Right lobe of liver (tissue), 6 donors: ENCODE measurements around the gene PWP1. TPM values are rescaled to one million over a fixed set of nuclear protein-coding genes. Genes with fewer than 3 reads are reported as not detected.

Experiments
- ATAC-seq, 4 donors: fragments of 200-7000 bp; cut with Tn5 transposase; one replicate each; pipeline ENCODE4 v1.9.1; 2020; ENCODE audit warnings: mild to moderate bottlenecking in 4 of 4, moderate library complexity in 4 of 4
- DNase-seq, 3 donors: peaks; one replicate each; pipeline ENCODE4 v3.0.0-alpha.2; 2020
- H3K27ac ChIP-seq, 3 donors: fragments of 200-600 bp; one replicate each; pipeline ENCODE4 v1.8.0; 2022
- H3K27me3 ChIP-seq, 2 donors: fragments of 200-600 bp; one replicate each; pipeline ENCODE4 v1.8.0; 2022
- H3K36me3 ChIP-seq, 4 donors: fragments of 200-600 bp; sonication (generic) in 1 of 4; one replicate each; pipeline versions ENCODE4 v1.5.1 to v1.8.0; 2017 to 2022; ENCODE audit warnings: control low read depth in 1 of 4
- H3K4me1 ChIP-seq, 4 donors: fragments of 200-600 bp; sonication (generic) in 1 of 4; one replicate each; pipeline versions ENCODE4 v1.5.1 to v1.8.0; 2017 to 2022; ENCODE audit warnings: control low read depth in 1 of 4
- H3K4me3 ChIP-seq, 3 donors: fragments of 200-600 bp; one replicate each; pipeline ENCODE4 v1.8.0; 2022
- H3K9me3 ChIP-seq, 4 donors: fragments of 200-600 bp; sonication (generic) in 1 of 4; one replicate each; pipeline versions ENCODE4 v1.5.1 to v1.8.0; 2017 to 2022; ENCODE audit warnings: control low read depth in 1 of 4
- POLR2A ChIP-seq: fragments of 450-650 bp; IDR thresholded peaks from one replicate; pipeline ENCODE4 v1.6.1; 2017; ENCODE audit warnings: antibody characterized with exemption, mild to moderate bottlenecking
- WGBS: methylation state at CpG from one replicate; pipeline ENCODE4 v1.1.6; 2018; ENCODE audit warnings: low coverage, low lambda C conversion rate; ENCODE audit not compliant: insufficient coverage; ENCODE audit errors: missing lambda C conversion rate; 5-methylcytosine and 5-hydroxymethylcytosine counted together
- intact Hi-C, 2 donors: fragments of 100-400 bp; cut with DNase I; formaldehyde crosslinking; loops; one replicate each; pipeline versions ENCODE4 v1.11.2 to v1.14.1; 2022
- long read RNA-seq: library from polyadenylated mRNA; unstranded; transcript quantifications from one replicate; pipeline ENCODE4 v2.0.0, GENCODE V29; 2019
- total RNA-seq, 6 experiments: library from RNA; depleted of rRNA in 2 of 6; stranded (reverse); fragments of >200 nt in 2 of 6; fragmentation: NEBNext Ultra II Directional in 3 of 6; extraction: Animal tissue kit (Norgen Biotek cat#: 25700) in 3 of 6; gene quantifications; one replicate each; pipeline versions ENCODE4 v1.1.0 to v1.2.4, GENCODE V29; 2016 to 2023
- TF ChIP-seq, protein P1 (sequence below), 4 donors: fragments of 200-600 bp in 3 of 4; fragments of 450-650 bp in 1 of 4; IDR thresholded peaks; one replicate each; pipeline versions ENCODE4 v1.5.1 to v1.8.0; 2016 to 2022; ENCODE audit warnings: antibody characterized with exemption in 4 of 4, mild to moderate bottlenecking in 2 of 4
- donor health status: DM: no; HTN: yes; CAD: no.
- donor health status: DM: no; HTN: no; CAD: no.
- donor health status: DM: no; HTN: no; CAD: no.
- donor health status: DM: no; HTN: yes; CAD: no.
- donor health status: DM: no; HTN: yes; CAD: no.

Gene PWP1
- total RNA-seq = 10 to 100 TPM; 10.1 to 47.3 (median 16.6) TPM
- long read RNA-seq, partial matches to known transcripts = 9 of 11 reads
- long read RNA-seq, other reads (novel, unspliced or antisense) = 1 of 11 reads

DNA sequence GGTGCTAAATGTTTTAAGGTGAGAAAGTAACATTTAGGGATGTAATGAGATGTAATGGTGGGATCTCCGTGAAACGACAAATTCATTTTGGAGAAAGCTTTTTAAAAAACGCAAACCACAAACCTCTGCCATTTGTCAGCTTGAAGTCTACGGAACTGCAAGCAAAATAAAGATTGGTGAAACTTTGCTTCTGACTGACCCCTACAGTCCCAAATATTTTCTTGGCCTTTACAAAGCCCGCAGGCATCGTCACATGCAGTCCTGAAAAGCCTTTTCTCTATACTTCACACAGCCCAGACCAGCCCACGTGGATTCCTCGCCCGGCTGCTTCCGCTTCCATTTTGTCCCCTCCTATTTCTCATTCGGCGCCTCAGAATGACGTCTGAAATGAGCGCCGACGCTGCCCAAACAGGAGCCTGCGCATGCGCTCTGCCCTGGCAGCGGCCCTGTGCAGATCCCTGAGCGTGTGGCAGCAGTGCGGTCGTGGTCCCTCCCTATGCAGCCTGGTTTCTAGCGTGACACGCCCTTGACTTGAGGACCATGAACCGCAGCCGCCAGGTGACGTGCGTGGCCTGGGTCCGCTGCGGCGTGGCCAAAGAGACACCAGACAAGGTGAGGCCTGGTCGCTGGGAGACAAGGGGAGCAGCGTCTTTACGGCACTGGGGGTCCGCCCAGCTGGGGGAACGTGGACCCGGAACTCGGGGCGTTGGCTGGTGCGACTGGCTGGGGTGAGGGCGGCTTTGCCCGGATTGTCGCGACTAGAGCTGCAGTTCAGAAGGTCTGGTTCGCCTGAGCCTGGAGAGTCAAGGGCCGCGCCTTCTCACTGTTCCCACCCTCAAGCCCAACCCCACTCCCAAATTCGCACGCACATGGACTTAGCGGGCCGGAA, at the start of gene PWP1:
Gene PWP1, plus strand, starts transcription at position 440 of the 889 bp plus-strand sequence. Its CDS starts 101 bp downstream, at position 541.
- peaks cover 0 to 25% (median 9%) of the 10 kb centered on the region in 4 donors for H3K36me3 ChIP-seq
- under 1% methylated on average over 28 of the region's 51 CpGs for WGBS
- no peaks in the 10 kb centered on the region for H3K9me3 ChIP-seq
- DNase-seq (peak; percentile 94 to 96 (median 96)), ATAC-seq (peak; percentile 91 to 95 (median 93))
- peak within 1 kb of the TSS; percentile 78 to 95 (median 79) for H3K4me3 ChIP-seq
- peak within 1 kb of the TSS; percentile 34 to 83 (median 41) for H3K27ac ChIP-seq
- no peaks in the 10 kb centered on the region for H3K27me3 ChIP-seq
- TF ChIP-seq POLR2A = peak; percentile 73
- TF ChIP-seq, protein P1, sequence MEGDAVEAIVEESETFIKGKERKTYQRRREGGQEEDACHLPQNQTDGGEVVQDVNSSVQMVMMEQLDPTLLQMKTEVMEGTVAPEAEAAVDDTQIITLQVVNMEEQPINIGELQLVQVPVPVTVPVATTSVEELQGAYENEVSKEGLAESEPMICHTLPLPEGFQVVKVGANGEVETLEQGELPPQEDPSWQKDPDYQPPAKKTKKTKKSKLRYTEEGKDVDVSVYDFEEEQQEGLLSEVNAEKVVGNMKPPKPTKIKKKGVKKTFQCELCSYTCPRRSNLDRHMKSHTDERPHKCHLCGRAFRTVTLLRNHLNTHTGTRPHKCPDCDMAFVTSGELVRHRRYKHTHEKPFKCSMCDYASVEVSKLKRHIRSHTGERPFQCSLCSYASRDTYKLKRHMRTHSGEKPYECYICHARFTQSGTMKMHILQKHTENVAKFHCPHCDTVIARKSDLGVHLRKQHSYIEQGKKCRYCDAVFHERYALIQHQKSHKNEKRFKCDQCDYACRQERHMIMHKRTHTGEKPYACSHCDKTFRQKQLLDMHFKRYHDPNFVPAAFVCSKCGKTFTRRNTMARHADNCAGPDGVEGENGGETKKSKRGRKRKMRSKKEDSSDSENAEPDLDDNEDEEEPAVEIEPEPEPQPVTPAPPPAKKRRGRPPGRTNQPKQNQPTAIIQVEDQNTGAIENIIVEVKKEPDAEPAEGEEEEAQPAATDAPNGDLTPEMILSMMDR (IDR thresholded peaks at IDR 0.05) = no peak
- H3K4me1 ChIP-seq = peaks cover 0 to 15% (median 0%) of the 10 kb centered on the region in 4 donors
- intact Hi-C loops = no loop called here

DNA sequence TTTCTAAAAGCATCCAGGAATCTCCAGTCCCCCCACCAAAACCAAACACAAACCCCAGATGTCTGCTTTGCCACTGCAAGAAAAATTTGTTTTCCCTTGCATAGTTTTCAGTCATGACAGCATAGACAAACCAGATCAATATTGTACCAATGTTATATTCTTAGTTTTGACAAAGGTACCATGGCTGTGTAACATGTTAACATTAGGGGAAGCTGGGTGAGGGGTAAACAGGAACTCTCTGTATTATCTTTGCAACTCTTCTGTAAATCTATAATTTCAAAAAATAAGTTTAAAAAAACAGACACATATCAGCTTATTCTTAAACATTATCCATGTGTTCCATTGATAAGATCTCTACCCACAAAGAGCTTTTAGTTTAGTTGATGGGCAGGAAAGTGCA, 44.4 kb upstream of the PWP1 start:
- no peak overlapping the region for H3K27ac ChIP-seq
- intact Hi-C loops = no loop called here
- ATAC-seq (no peak), DNase-seq (no peak)
- no peaks in the 10 kb centered on the region for H3K4me1 ChIP-seq
- no peaks in the 10 kb centered on the region for H3K27me3 ChIP-seq
- H3K36me3 ChIP-seq = no peaks in the 10 kb centered on the region
- no peak for TF ChIP-seq POLR2A
- TF ChIP-seq, protein P1 (IDR thresholded peaks at IDR 0.05) = no peak
- no peak overlapping the region for H3K4me3 ChIP-seq
- H3K9me3 ChIP-seq = no peaks in the 10 kb centered on the region

DNA sequence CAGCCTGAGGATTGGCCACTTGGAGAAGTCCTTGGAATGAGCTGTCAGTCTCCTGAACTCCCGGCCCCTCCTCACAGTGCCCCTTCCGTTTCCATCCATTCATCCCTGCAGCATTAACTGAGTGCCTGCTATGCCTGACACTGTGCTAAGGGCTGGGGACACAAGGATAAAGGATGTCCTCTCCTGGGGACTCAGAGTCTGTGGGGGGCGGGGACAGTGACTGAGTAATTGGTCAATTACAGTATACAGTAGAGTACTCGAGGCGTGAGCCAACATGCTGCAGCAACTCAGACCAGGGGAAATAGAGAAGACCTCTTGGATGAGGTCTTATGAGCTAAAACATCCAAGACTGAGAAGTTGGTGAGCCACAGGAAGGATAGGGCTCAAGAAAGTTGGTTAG, 43.4 kb upstream of the PWP1 start:
- TF ChIP-seq, protein P1 (IDR thresholded peaks at IDR 0.05) = no peak
- no peak for TF ChIP-seq POLR2A
- H3K27me3 ChIP-seq = no peaks in the 10 kb centered on the region
- ATAC-seq = no peak
- no peak for DNase-seq
- H3K4me3 ChIP-seq = no peak overlapping the region
- H3K9me3 ChIP-seq = no peaks in the 10 kb centered on the region
- intact Hi-C loops = no loop called here
- 71% methylated on average over 5 of the region's 5 CpGs for WGBS
- H3K4me1 ChIP-seq = no peaks in the 10 kb centered on the region
- H3K36me3 ChIP-seq = no peaks in the 10 kb centered on the region
- H3K27ac ChIP-seq = no peak overlapping the region

DNA sequence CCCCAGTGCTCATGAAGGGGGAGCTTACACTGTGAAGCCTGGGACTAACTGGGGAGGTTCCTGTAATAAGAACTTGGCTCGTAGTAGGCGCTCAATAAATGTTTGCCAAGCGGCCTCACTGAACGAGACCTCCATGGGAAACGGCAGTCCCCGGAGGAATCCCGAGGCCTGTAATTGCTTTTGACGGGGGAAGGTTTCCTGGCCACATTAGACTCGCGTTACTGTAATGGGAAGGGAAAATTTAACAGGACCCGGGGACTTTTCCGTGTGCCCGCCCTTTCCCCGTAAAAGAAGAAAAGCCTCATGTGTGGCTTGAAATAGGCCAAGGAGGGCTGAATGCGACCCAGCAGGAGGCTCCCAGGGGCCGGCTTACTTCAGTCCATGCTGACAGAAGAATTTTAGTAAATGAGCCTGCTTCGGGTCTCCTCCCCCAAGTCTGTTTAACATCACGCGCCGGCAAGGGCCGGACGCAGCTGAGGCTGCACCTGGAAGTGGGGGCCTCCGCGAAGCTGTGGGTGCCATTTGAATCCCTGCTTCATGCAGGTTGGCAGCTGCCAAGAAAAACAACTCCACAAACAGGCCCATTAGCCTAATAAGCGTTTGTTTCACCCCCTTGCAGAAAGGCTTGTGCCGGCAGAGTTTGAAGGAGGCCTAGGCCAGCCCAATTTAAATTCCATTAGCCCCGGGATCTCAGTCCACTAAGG, 39.8 kb upstream of the PWP1 start:
- intact Hi-C loops = no loop called here
- Histone ChIP-seq H3K36me3 (no peaks in the 10 kb centered on the region), H3K4me1 (no peaks in the 10 kb centered on the region), H3K27ac (no peak overlapping the region), H3K9me3 (no peaks in the 10 kb centered on the region), H3K27me3 (no peaks in the 10 kb centered on the region), H3K4me3 (no peak overlapping the region)
- DNase-seq (no peak), ATAC-seq (no peak)
- 56% methylated on average over 5 of the region's 27 CpGs for WGBS
- TF ChIP-seq, protein P1 (IDR thresholded peaks at IDR 0.05) = no peak
- no peak for TF ChIP-seq POLR2A
